NCI-H128 (cell line): ENCODE measurements around the gene GPR179.

Experiments used
- DNase-seq: peaks from one replicate; lab custom pipeline; 2025; ENCODE audit not compliant: unreplicated experiment; lab: John Stamatoyannopoulos, UW

Gene GPR179, protein sequence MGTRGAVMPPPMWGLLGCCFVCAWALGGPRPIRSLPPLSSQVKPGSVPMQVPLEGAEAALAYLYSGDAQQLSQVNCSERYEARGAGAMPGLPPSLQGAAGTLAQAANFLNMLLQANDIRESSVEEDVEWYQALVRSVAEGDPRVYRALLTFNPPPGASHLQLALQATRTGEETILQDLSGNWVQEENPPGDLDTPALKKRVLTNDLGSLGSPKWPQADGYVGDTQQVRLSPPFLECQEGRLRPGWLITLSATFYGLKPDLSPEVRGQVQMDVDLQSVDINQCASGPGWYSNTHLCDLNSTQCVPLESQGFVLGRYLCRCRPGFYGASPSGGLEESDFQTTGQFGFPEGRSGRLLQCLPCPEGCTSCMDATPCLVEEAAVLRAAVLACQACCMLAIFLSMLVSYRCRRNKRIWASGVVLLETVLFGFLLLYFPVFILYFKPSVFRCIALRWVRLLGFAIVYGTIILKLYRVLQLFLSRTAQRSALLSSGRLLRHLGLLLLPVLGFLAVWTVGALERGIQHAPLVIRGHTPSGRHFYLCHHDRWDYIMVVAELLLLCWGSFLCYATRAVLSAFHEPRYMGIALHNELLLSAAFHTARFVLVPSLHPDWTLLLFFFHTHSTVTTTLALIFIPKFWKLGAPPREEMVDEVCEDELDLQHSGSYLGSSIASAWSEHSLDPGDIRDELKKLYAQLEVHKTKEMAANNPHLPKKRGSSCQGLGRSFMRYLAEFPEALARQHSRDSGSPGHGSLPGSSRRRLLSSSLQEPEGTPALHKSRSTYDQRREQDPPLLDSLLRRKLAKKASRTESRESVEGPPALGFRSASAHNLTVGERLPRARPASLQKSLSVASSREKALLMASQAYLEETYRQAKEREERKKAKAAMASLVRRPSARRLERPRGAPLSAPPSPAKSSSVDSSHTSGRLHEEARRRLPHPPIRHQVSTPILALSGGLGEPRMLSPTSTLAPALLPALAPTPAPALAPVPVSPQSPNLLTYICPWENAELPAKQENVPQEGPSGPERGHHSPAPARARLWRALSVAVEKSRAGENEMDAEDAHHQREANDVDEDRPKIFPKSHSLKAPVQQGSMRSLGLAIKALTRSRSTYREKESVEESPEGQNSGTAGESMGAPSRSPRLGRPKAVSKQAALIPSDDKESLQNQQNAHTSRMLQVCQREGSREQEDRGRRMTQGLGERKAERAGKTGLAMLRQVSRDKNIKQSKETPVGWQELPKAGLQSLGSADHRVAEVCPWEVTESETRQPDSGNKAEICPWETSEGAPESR (N-terminal part only)

DNA sequence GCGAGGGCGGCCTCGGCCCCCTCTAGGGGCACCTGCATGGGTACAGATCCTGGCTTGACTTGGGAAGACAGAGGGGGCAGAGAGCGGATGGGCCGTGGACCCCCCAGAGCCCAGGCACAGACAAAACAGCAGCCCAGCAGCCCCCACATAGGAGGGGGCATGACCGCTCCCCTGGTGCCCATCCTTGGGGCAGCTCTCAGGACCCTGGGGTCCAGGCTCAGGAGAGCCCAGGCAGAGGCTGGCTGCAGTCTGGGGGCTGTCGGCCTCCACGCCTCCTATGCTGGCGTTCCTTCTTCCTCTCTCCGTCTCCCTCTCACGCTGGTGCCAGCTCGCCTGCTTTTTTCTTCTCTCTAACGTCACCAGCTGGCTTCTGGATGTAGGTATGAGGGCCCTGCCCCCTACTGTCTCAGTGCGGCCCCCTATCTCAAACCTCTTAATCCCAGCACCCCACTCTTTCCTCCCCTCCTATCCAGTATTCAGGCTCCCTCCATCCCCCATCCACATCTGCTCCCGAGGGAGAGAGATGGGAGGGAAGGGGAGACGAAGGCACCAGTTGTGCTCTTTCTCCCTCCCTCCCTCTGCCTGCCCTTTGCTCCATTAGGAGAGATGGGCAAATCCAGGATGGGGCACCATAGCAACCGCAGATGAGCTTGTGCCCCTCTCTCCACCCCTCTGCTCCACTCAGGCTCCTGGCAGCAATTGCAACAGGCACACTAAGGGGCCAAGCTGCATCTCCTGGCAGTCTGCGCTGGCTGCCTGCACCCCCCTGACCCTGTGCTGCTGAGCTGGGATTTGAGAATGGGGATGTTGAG is at the start of gene GPR179:
Gene GPR179, minus strand, starts transcription at position 349 of the 812 bp plus-strand sequence. Its CDS starts 167 bp downstream, at position 182.
- DNase-seq = no peak

DNA sequence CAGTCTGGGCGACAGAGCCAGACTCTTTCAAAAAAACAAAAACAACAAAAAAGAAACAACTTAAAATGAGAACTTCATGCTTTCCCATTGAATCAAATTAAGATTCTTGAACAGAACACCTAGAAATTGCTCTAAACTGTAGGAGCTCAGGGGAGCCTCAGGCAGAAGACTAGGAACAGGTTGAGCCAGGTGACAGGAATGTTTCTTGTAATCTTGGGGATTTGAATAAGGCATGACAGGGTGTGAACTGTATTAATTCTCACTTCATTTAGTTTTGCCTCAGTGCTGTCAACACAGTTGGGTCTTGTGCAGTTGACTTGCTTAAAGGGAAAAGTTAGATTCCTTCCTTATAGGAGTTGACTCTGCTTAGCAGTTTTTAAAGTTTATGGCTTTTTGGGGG is 35.7 kb upstream of the GPR179 start:
- no peak for DNase-seq

DNA sequence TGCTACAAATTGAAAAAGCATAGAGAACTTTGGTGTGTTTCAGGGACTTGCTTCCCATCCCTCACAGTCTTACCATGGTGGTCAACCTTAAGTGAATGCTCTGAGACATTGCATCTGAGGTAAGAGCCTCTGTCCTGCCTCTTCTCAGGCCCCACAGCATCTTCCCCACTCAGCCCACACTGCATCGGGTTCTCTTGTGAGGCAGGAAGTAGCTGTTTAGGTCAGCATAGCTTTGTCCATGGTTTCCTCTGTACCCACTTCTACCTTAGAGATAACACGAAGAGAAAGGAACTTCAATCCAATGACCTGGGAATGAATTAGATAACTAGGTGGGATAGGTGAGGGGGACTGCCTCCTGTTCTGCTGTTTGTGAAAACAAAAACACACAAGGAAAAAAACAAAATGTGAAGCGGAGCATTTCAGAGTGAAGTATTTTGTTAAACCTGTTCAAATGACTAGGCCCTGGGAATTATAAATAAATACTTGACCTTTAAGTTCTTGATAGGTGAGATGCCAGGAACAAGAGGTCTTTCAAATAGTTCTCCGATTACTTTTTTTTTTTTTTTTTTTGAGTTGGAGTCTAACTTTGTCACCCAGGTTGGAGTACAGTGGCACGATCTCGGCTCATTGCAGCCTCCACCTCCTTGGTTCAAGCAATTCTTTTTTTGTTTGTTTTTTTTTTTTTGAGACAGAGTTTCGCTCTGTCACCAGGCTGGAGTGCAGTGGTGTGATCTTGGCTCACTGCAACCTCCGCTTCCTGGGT is 25.5 kb upstream of the GPR179 start:
- DNase-seq = no peak

DNA sequence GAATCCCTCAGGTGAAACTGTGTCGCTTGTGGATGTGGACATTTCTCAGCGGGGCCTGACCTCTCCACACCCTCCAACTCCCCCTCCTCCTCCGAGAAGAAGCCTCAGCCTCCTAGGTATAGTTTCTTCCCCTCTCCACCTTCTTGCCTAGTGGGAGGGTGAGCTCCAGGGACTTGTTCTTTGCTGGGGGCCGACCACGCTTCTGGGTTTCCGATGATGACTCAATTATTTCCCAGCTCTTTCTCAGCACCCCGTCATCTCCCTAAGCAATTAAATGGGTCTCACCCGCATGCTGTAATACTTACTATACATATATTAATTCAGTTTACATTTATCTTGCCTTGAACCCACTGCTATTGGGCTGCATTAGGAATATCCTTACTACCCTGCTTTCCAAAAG is 21.0 kb upstream of the GPR179 start:
- no peak for DNase-seq

DNA sequence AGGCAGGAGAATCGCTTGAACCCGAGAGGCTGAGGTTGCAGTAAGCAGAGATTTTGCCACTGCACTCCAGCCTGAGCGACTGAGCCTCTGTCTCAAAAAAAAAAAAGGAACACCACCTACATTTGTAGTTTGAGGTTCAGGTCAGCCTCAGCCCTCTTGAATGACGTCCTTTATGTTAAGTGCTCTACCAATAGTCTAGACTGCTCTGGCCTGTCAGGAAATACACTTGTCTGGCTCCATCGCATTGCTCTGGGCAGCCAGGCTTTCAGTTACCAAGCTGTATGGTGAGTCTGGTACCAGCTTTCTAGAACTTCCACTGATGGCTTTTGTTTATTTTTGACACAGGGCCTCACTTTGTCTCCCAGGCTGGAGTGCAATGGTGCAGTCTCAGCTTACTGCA is 19.3 kb upstream of the GPR179 start:
- DNase-seq = no peak

DNA sequence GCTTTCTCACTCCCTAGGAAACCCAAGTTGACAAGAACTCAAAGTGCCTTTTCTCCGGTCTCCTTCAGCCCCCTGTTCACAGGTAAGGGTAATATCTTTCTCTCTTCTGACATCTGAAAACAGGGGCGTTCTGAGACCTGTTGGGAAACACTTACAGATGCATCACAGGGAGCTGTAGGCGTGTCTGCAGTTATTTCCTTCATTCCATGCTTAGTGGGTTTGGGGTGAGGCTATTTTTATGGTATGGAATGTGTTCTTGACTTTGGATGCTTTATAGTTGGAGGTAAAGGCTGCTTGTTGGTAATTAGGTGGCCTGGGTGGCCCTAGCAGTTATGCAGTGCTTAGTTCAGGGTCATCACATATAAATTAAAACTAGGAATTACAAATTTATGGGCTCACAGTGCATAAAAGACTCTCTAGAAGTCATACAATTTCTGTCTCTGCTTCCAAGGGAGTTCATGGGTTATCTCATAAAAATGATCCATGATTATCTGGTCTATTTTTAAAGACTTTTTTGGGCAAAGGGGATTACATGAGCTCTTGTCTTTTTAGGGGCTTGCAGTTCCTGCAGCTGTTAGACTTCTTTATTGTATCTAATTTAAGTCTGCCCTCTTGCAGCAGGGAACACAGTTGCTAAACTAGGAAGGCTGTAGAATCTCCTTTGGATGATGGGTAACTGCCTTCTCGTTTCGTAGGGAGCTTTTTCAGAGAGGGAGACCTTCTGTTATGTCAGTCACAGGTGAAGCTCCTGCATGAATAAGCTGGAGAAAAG is 18.1 kb upstream of the GPR179 start:
- no peak for DNase-seq

DNA sequence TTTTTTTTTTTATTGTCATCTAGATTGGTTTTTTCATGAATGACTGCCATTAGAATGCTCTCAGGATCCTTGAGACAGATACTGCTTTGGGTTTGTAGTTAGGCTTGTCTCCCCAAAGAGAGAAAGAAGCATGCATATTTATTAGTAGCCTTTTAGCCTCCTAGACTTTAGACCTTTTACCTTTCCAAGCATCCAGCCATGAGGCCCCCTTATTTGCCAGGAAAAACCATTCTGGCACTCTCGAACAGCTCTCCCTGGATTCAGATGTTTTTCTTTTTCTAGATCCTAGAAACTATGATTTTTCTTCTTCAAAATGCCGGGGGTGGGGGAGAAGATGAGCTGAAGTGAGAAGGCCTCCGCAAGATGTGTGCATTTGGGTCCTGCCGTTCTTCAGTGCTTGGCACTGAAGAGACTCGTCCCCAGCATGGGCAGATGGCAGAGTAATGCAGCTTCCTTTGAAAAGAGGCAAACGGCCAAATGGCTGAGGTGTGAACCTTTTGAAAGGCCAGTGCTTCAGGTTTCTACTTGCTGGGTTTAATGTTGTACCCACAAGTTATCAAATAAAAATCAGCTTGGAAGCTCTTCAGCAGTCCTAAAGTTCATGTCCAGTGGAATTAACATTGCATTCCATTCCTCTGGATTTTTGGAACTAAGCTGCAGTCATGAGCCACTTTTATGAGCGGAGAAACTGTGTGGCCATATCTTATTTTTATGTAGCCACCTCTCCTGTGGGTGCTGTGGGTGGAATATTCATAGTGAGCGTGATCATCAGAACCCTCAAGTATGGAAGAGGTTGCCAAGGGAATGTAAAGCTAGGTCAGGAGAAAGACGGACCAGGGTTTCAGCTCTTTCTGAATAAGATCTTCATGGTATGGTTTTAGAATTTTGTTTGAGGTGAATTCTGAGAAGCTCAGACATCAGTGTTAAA is 15.1 kb upstream of the GPR179 start:
- DNase-seq = no peak

DNA sequence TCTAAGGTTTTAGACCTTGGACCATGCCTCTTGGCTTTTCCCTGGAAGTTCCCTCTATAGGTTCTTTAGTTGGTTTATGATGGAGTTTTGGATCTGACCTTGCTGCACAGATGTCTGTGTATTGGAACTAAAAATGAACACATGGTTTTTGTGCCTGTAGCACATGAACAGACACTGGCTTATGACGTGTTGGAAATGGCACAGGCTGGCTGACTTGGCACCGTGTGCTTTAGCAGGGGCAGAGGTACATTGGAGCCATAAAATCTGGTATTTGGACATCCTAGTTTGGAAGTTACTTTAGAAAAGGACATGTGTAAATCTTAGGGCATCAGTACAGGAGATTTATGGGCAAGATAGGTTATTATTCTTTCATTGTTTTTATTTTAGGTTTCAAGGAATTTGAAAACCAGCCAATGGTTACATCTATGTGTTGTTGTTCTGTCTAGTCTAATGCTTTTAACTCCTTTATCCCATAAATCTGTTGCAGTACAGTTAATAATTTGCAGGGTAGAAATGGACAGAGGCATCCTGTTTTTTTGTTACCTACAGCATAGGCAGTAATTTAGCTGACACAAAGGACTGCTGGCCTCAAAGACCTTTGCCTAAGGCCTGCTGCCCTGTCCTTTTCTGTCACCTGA is 13.8 kb upstream of the GPR179 start:
- DNase-seq = no peak

DNA sequence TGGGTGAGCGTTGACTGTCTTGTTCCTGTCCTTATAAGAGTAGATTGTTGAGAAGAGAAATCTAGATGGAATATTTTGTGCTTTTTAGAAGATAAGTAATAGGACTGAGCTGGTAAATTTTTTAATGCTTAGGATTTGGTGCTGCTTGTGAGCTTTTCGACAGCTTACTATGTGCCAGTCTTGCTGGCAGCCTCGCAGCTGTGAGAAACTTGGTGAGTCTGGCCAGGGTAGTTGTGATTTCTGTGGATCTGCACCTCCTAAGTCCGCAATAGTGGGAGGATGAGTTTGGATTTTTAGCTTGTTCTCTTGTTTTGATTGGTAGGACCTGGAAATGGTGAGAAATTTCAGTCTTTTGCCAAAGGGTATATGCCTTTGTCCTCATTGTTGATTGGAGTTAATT is 11.5 kb upstream of the GPR179 start:
- no peak for DNase-seq

DNA sequence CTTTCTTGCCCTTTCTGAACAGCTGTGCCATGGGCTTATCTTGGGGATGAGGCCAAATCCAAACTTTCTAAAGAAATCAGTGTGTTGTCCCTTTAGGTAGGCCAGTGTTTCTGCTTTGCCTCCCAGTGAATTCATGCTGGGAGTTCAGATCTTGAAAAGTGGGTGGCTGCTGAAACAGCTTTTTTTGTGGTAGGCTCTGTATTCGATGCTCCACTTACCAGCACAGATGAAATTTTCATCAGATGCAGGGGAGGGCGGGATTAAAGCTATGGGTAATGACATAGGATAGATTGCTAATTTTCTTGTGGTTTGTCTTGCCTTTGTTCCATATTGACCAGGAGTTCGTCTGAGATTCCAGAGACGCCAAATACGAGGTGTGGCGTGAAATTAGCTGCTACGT is 10.7 kb upstream of the GPR179 start:
- no peak for DNase-seq

DNA sequence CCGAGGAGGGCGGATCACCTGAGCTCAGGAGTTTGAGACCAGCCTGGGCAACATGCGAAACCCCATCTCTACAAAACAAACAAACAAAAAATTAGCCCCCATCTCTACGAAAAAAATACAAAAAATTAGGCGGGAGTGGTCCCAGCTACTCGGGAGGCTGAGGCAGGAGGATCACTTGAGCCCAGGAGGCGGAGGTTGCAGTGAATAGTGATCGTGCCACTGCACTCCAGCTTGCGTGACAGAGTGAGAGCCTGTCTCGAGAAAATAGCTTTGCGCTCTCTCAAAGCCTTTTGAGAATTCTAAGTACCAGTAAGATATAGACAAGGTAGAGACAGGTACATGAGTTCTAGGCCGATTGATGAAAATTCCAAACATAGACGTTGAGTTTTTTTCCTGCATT is 9.9 kb upstream of the GPR179 start:
- DNase-seq = no peak

DNA sequence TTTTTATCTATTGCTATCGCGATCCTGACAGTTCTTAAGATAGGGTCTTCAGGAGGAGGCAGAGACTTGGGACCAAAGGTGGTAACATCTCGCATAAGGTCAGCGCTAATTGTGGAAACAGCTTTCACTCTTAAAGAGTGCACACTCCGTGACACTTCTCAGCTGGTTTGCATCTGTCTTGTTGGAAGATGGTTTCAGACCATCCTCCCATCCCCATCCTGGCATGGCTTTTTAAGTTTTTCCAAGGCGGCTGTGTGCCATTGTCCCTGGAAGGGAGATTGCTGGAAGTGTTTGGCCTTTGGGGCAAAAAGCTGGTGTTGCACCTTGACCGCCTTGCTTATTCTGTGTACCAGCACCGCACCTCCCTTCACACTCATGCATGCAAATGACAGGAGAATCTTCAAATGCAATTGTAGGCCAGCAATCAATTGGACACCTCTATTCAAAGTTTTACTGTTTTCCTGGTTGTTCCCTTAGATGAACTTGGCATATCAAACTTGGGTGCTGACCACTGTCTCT is 9.4 kb upstream of the GPR179 start:
- DNase-seq = no peak

DNA sequence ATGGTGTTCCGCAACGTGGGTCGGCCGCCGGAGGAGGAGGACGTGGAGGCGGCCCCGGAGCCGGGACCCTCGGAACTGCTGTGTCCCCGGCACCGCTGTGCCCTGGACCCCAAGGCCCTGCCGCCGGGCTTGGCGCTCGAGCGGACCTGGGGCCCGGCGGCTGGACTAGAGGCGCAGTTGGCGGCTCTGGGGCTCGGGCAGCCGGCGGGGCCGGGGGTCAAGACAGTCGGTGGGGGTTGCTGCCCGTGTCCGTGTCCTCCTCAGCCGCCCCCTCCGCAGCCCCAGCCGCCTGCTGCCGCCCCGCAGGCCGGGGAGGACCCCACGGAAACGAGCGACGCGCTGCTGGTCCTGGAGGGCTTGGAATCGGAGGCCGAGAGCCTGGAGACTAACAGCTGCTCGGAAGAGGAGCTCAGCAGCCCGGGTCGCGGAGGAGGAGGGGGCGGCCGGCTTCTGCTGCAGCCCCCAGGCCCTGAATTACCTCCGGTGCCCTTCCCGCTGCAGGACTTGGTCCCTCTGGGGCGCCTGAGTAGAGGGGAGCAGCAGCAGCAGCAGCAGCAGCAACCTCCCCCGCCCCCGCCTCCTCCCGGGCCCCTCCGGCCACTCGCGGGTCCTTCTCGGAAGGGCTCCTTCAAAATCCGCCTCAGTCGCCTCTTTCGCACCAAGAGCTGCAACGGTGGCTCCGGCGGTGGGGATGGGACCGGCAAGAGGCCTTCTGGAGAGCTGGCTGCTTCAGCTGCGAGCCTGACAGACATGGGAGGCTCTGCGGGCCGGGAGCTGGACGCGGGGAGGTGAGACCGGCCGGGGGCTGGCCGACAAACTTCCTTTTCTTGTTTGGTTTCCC is 8.7 kb upstream of the GPR179 start:
- no peak for DNase-seq

DNA sequence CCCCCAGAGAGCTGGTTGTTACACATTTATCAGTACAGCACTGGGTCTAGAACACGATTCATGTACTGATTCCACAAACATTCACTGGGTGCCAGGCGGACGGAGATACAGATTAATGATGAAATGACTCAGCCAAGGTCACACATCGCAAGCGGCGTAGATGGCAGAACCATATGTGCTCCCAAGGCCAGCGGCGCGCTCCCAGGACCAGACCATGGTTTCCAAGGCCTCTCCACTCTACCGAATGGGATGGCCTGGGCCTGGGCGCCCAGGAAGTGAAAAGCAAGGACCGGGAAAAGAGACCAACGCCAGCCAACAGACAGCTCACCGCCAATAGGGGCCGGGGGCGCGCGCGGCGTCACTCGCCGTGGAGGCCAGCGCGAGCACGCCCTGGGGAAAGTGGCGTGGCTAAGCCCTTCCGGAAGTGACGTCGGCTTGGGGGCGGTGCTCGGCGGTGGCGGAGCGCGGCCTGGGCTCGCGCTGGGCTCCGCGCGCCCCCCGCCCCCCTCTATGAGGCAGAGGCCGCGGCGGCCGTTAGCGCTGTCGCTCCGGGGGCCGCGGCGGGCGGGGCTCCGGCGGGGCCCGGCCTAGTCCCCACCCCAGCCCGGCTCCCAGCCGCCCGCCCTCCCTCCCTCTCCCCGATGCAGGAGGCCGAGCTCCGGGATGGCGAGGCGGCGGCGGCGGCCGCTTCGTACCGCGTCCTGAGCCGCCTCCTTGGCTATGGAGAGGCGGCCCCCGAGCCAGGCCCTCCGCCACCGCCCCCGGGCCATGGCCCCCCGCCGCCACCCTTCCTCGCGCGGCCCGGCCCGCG is 7.9 kb upstream of the GPR179 start, which contains the start of gene SOCS7:
Gene SOCS7, plus strand, starts transcription at position 433 of the 811 bp plus-strand sequence. Its CDS starts 209 bp downstream, at position 642.
- peak; percentile 76 for DNase-seq

DNA sequence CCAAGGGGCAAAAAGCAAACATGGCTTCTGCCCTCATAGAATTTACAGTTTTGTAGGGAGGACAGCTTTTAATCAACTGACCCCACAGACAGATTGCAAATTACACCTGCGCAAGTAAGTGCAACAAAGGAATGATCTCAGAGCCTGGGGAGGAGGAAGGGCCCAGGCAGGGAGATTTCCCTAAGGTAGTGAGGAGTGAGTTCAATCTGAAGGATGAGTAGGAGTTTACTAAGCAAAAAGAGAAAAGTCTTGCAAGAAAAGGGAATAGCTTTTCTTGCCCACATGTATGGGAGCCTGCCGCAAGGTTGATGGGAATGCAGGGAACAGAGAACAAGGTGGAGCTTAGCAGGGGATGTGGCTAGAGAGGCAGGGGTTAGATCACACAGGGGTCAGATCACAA is 6.3 kb upstream of the GPR179 start:
- no peak for DNase-seq
